ENCODE results near the gene ACTMAP. TPM values are rescaled to one million over a fixed set of nuclear protein-coding genes. Genes with fewer than 3 reads are reported as not detected.

Gene ACTMAP
- total and polyA plus RNA-seq, 2 of the 8 experiments (the other 6 are each of a cell fraction or from before 2014, with no cell fraction given), result 24.1 to 26.5 TPM

- H3K27ac ChIP-seq (ENCODE audit: low read depth, low read length), result no peak overlapping the region
- H4K8ac ChIP-seq (ENCODE audit: extremely low read depth, insufficient read depth, low read length), result no peak overlapping the region
- H3K4me3 ChIP-seq (ENCODE audit: extremely low read depth in 1 of 4, insufficient read depth in 2 of 4, low read depth in 3 of 4, low read length in 4 of 4), result no peak overlapping the region
- H2BK5ac ChIP-seq (ENCODE audit: low read depth, low read length), result no peak overlapping the region
- H2AK5ac ChIP-seq (ENCODE audit: low read depth, low read length), result no peak overlapping the region
- peaks cover 2% of the 10 kb centered on the region; the same call in 1 of the 2 replicates for H3K79me1 ChIP-seq (ENCODE audit: low read depth, low read length)
- H4K91ac ChIP-seq (replicated peaks; ENCODE audit: insufficient read length, low read length), result no peak overlapping the region
- POLR2A ChIA-PET (ENCODE audit: partially characterized antibody), result interaction anchor here (1.0 to 17.9 kb wide), 7 partner anchors 9 to 40 kb away, joined by 3 to 399 read pairs (median 5); partner anchors contain the start of genes ACTMAP, RAB4B and SNRPA
- CTCF ChIA-PET (ENCODE audit: partially characterized antibody), result interaction anchor here (0.7 to 1.4 kb wide), 4 partner anchors 10 to 42 kb away, joined by 3 to 6 read pairs (median 4); no protein-coding TSS in a partner anchor
- H4K5ac ChIP-seq (ENCODE audit: insufficient read length, low read depth, low read length), result no peak overlapping the region
- peaks cover 0 to 9% of the 10 kb centered on the region in 2 experiments; a peak in 2 of 4 replicates for H3K79me2 ChIP-seq (ENCODE audit: control insufficient read depth in 1 of 2, insufficient read depth in 2 of 2, low read length in 2 of 2)
- no peak overlapping the region for H3K56ac ChIP-seq (replicated peaks; ENCODE audit: insufficient read length, low read depth, low read length)
- no peak overlapping the region for H3K9ac ChIP-seq (replicated peaks in 1 of 4; ENCODE audit: extremely low read depth in 1 of 4, low read depth in 3 of 4, low read length in 3 of 4)
- H3K18ac ChIP-seq (ENCODE audit: extremely low read depth, low read length), result no peak overlapping the region
- H2BK15ac ChIP-seq (ENCODE audit: low read length), result no peak overlapping the region
- H3K27me3 ChIP-seq (replicated peaks in 1 of 4; ENCODE audit: control insufficient read depth in 3 of 4, extremely low read depth in 1 of 4, insufficient read depth in 3 of 4, low read length in 3 of 4), result no peaks in the 10 kb centered on the region
- H3K36me3 ChIP-seq (ENCODE audit: control insufficient read depth in 2 of 4, insufficient read depth in 4 of 4, low read length in 3 of 4), result peaks cover 58 to 88% (median 72%) of the 10 kb centered on the region in 4 experiments
- no peaks in the 10 kb centered on the region; the same call in 1 of the 2 replicates for H3K23me2 ChIP-seq (ENCODE audit: low read depth, low read length)
- no peak overlapping the region for H2AFZ ChIP-seq (ENCODE audit: low read length)
- no peak for DNase-seq (ENCODE audit: low read depth in 1 of 2, low spot score in 2 of 2)
- no peak for FAIRE-seq
- H2BK120ac ChIP-seq (replicated peaks; ENCODE audit: low read depth, low read length), result no peak overlapping the region
- WGBS, 2 experiments (ENCODE audit: extremely low coverage in 1 of 2, insufficient coverage in 1 of 2, insufficient read length in 1 of 2, insufficient replicate concordance in 2 of 2, low coverage in 1 of 2, low lambda C conversion rate in 2 of 2, missing lambda C conversion rate in 1 of 2), result 90% methylated on average over 16 of the region's 17 CpGs; no CpG with 5 or more reads in 1 of the 2 experiments
- no peak overlapping the region for H3K4me2 ChIP-seq (ENCODE audit: insufficient read depth in 1 of 2, low read depth in 2 of 2, low read length in 2 of 2)
- H3K4me1 ChIP-seq (replicated peaks in 1 of 4; ENCODE audit: control insufficient read depth in 3 of 4, insufficient read depth in 4 of 4, low read length in 3 of 4), result no peaks in the 10 kb centered on the region
- no peak overlapping the region for H2BK12ac ChIP-seq (ENCODE audit: low read depth, low read length)
- H3K4ac ChIP-seq (replicated peaks; ENCODE audit: insufficient read length, low read depth, low read length), result no peak overlapping the region
- H3K9me3 ChIP-seq (ENCODE audit: insufficient read depth in 2 of 2, low read depth in 1 of 2, low read length in 1 of 2), result no peaks in the 10 kb centered on the region
- no peak overlapping the region for H3K14ac ChIP-seq (ENCODE audit: insufficient read length)
- peaks cover 14 to 28% of the 10 kb centered on the region in 2 experiments for H4K20me1 ChIP-seq (replicated peaks in 1 of 2; ENCODE audit: control insufficient read depth in 1 of 2, insufficient read depth in 2 of 2, low read length in 2 of 2)
- no peak overlapping the region for H2BK20ac ChIP-seq (ENCODE audit: low read length)
- H3K23ac ChIP-seq (ENCODE audit: insufficient read length), result no peak overlapping the region
- no peak for TF ChIP-seq EGR1 (IDR thresholded peaks at IDR 0.05; ENCODE audit: borderline replicate concordance, low read depth, low read length)
- TF ChIP-seq SP1 (IDR thresholded peaks at IDR 0.05; ENCODE audit: low read depth, low read length), result no peak
- no peak for TF ChIP-seq JUND (IDR thresholded peaks at IDR 0.05; ENCODE audit: low read length)
- TF ChIP-seq CEBPB (IDR thresholded peaks at IDR 0.05; ENCODE audit: low read depth, low read length), result no peak
- no peak for TF ChIP-seq KDM5A (IDR thresholded peaks at IDR 0.05; ENCODE audit: low read length)
- TF ChIP-seq EP300 (IDR thresholded peaks at IDR 0.05; ENCODE audit: borderline replicate concordance in 1 of 2, low read depth in 2 of 2, low read length in 2 of 2), result no peak
- no peak for TF ChIP-seq CHD1 (IDR thresholded peaks at IDR 0.05; ENCODE audit: low read depth, low read length)
These were observed 12.6 kb upstream of the ACTMAP start for GRCh38 chr19:40762754-40763470.

Data from H1 (cell line).